Nephron progenitor cell (in vitro differentiated cells): ENCODE measurements around the gene RAET1E.
A peak's percentile ranks its signal among the peaks of the same experiment; 100 is the strongest.

ENCODE experiments used
- DNase-seq: peaks from one replicate; pipeline ENCODE4 v3.0.0; 2021
- H3K27ac Mint-ChIP-seq: 2 replicates; pipeline ENCODE4 v1.8.0; 2021; ENCODE audit warnings: mild to moderate bottlenecking, moderate library complexity, mixed read lengths
- H3K27me3 Mint-ChIP-seq: 2 replicates; pipeline ENCODE4 v1.8.0; 2021; ENCODE audit warnings: mild to moderate bottlenecking, low read depth, mixed read lengths; ENCODE audit not compliant: poor library complexity
- H3K36me3 Mint-ChIP-seq: 2 replicates; pipeline ENCODE4 v1.8.0; 2021; ENCODE audit warnings: low read depth, mixed read lengths
- H3K4me1 Mint-ChIP-seq: 2 replicates; pipeline ENCODE4 v1.8.0; 2021; ENCODE audit warnings: mixed read lengths
- H3K4me3 Mint-ChIP-seq: 2 replicates; pipeline ENCODE4 v1.8.0; 2021; ENCODE audit warnings: mild to moderate bottlenecking, moderate library complexity, mixed read lengths
- H3K9me3 Mint-ChIP-seq: 2 replicates; pipeline ENCODE4 v1.8.0; 2021; ENCODE audit warnings: mild to moderate bottlenecking, moderate library complexity, mixed read lengths
- CTCF ChIP-seq: fragments of 200-600 bp; sonication (generic); IDR thresholded peaks from 2 replicates; pipeline ENCODE4 v1.5.0; 2021; ENCODE audit warnings: antibody characterized with exemption

RAET1E gene

GRCh38 chr6:149888093-149888492 is 9.8 kb downstream of the RAET1E start:
- Mint-ChIP-seq H3K4me3 (no peak overlapping the region), H3K9me3 (no peaks in the 10 kb centered on the region), H3K36me3 (no peaks in the 10 kb centered on the region), H3K27ac (no peak overlapping the region), H3K4me1 (peaks cover 4% of the 10 kb centered on the region), H3K27me3 (peaks cover 79% of the 10 kb centered on the region)
- no peak for TF ChIP-seq CTCF
- no peak for DNase-seq

- Mint-ChIP-seq H3K27me3 (peaks cover 72% of the 10 kb centered on the region), H3K9me3 (no peaks in the 10 kb centered on the region), H3K36me3 (no peaks in the 10 kb centered on the region), H3K4me3 (no peak overlapping the region), H3K4me1 (peaks cover 4% of the 10 kb centered on the region), H3K27ac (no peak overlapping the region)
- TF ChIP-seq CTCF, result no peak
- no peak for DNase-seq
Observed at GRCh38 chr6:149887343-149887742, 10.6 kb downstream of the RAET1E start.

- peaks cover 4% of the 10 kb centered on the region for H3K4me1 Mint-ChIP-seq
- no peak for DNase-seq
- H3K27ac Mint-ChIP-seq, result no peak overlapping the region
- no peak overlapping the region for H3K4me3 Mint-ChIP-seq
- H3K36me3 Mint-ChIP-seq, result no peaks in the 10 kb centered on the region
- no peaks in the 10 kb centered on the region for H3K9me3 Mint-ChIP-seq
- H3K27me3 Mint-ChIP-seq, result peaks cover 70% of the 10 kb centered on the region
- TF ChIP-seq CTCF, result no peak
Observed at GRCh38 chr6:149885888-149886287, 12.0 kb downstream of the RAET1E start.

GRCh38 chr6:149884617-149885016 is 13.3 kb downstream of the RAET1E start:
- Mint-ChIP-seq H3K27ac (no peak overlapping the region), H3K36me3 (no peaks in the 10 kb centered on the region), H3K4me3 (no peak overlapping the region), H3K27me3 (peaks cover 71% of the 10 kb centered on the region), H3K4me1 (peaks cover 4% of the 10 kb centered on the region), H3K9me3 (no peaks in the 10 kb centered on the region)
- DNase-seq, result no peak
- no peak for TF ChIP-seq CTCF

- DNase-seq, result peak; percentile 22
- no peak for TF ChIP-seq CTCF
- H3K27me3 Mint-ChIP-seq, result peaks cover 71% of the 10 kb centered on the region
- no peaks in the 10 kb centered on the region for H3K9me3 Mint-ChIP-seq
- H3K27ac Mint-ChIP-seq, result no peak overlapping the region
- H3K36me3 Mint-ChIP-seq, result no peaks in the 10 kb centered on the region
- no peak overlapping the region for H3K4me3 Mint-ChIP-seq
- H3K4me1 Mint-ChIP-seq, result peaks cover 4% of the 10 kb centered on the region
Observed at GRCh38 chr6:149884215-149884614, 13.7 kb downstream of the RAET1E start.

GRCh38 chr6:149881860-149882259 is 16.1 kb downstream of the RAET1E start:
- Mint-ChIP-seq H3K27ac (no peak overlapping the region), H3K36me3 (no peaks in the 10 kb centered on the region), H3K27me3 (peaks cover 65% of the 10 kb centered on the region), H3K4me3 (no peak overlapping the region), H3K4me1 (no peaks in the 10 kb centered on the region), H3K9me3 (no peaks in the 10 kb centered on the region)
- no peak for DNase-seq
- no peak for TF ChIP-seq CTCF
